Activated CD4-positive, alpha-beta T cell treated with anti-CD3 and anti-CD28 coated beads, Interleukin-2, amount 50 U/mL, for 16 hours (primary cell): Measurements from ENCODE around the gene MGAT4C.
"Not testable (repeated sequence)": the region's sequence is repeated elsewhere in the genome, so short reads cannot be mapped to it uniquely, and the experiment has no call there.

Experiments
- DNase-seq: peaks from one replicate; pipeline ENCODE4 v3.0.0-alpha.2; 2020

Gene MGAT4C

GRCh38 chr12:86256163-86256562 is at the start of gene MGAT4C:
Gene MGAT4C, minus strand, starts transcription at chr12:86256391.
- DNase-seq, result no peak

GRCh38 chr12:86296396-86296795 is 40.2 kb upstream of the MGAT4C start:
- DNase-seq, result not testable (repeated sequence)

GRCh38 chr12:86293682-86294240 is 37.6 kb upstream of the MGAT4C start:
- no peak for DNase-seq

- no peak for DNase-seq
These were observed 36.3 kb upstream of the MGAT4C start for GRCh38 chr12:86292480-86292879.

DNA sequence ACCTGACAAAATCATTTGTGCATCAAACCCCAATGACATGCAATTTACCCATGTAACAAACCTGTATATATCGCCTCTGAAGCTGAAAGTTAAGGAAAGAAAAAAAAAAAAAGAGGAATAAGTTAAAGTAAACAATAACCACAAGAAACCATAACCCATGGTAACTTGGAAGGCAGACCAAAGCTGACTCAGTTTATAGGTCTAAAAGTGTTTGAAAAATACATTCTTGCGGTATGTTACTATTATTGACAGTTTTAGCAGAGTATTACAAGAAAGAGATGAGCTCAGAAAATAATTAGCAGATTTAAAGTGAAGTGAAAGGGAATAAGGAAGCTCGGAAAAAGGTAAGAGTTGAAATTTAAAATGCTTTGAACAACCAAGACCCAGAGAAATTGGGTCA is 34.4 kb upstream of the MGAT4C start:
- no peak for DNase-seq

GRCh38 chr12:86286119-86286518 is 29.9 kb upstream of the MGAT4C start:
- no peak for DNase-seq

GRCh38 chr12:86283620-86284019 is 27.4 kb upstream of the MGAT4C start:
- DNase-seq, result no peak

DNA sequence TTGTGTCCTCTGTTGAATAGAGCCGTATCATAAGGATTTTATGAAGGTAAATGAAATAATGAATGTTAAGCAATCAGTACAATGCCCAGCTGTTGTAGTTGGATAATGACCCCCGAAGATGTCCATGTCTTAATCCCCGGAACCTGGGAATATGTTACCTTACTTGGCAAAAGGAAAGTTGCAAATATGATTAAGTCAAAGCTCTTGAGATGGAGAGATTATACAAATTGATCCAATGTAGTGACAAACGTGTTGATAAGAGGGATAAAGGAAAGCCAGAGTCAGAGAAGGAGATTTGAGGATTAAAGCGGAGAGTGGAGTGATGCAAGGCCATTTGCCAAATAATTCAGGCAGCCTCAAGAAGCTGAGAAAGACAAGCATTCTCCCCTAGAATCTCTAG is 19.2 kb upstream of the MGAT4C start:
- DNase-seq, result no peak

DNA sequence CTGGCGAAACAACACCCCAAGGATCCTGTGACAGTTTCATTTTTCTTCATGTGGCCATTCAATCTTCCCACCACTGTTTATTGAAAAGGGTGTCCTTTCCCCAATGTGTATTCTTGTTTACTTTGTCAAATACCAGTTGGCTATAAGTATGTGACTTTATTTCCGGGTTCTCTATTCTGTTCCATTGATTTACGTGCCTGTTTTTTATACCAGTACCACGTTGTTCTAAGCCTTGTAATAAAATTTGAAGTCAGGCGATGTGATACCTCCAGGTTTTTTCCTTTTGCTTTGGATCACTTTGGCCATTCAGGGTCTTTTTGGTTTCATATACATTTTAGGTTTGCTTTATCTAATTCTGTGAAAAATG is 9.1 kb upstream of the MGAT4C start:
- no peak for DNase-seq

DNA sequence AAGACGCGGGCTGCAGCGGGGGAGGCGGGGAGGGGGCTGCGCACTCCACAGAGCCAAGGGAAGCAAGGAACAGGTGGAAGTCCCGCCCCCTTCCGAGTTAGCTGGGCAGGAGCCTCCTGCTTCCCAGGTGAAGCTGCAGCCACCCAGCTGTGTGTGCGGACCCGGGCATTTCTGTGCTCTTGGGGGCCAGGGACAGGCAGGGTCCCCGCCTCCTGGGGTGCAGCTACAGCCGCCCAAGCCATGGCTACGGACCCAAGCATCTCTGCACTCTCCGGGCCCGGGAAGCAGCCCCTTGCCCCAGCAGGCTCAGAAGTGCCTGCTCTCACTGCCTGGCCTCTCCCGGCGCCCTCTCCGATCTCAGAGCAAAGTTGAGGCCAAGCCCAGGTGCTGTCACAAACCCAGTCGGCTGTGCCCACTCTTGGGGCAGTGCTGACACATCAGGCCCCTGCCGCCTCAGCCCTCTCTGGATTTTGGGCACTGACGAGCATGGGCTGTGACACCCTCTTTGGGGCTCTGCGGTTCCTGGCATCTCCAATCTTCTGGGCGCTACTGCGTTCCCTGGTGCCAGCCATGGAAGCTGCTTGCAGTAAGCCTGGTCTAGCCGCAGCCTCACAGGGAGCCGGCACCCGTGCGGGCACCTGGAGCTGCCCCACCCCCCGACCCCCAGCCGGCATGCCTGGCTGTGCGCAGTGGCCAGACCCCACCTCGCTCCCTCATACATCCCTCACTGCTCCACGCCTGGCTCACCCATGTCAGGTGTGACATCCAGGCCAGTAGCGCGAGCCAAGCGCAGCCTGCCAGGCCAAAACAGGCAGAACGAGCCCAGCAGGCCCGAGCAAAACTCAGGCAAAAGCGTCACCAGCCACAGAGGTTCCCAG is 8.5 kb upstream of the MGAT4C start:
- no peak for DNase-seq

- no peak for DNase-seq
These were observed 5.4 kb upstream of the MGAT4C start for GRCh38 chr12:86261578-86261977.

- no peak for DNase-seq
These were observed 5.0 kb upstream of the MGAT4C start for GRCh38 chr12:86261142-86261541.

DNA sequence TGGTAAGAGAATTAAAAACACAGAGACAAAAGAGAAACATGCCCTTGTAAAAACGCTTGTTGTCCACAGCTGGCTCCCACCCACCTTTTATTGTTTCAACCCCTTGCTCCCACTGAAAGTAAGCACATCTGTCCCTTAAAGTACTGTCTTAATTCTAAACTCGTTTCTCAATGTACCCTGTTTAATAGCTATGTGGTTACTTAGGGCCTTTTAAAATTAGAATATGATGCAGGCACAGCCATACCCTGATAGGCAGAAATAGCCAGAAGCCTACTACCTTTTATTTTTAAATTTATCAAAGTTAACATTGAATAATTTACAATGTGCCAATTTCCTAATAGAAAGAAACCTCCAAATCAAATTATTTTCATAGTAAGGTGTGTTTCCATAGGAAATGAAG is 4.0 kb upstream of the MGAT4C start:
- DNase-seq, result no peak

GRCh38 chr12:86257134-86257533 is 943 bp upstream of the MGAT4C start:
- no peak for DNase-seq

GRCh38 chr12:86254399-86255107 is 1.6 kb downstream of the MGAT4C start:
- no peak for DNase-seq

- DNase-seq, result no peak
These were observed 6.3 kb downstream of the MGAT4C start for GRCh38 chr12:86249851-86250250.

- no peak for DNase-seq
These were observed 6.9 kb downstream of the MGAT4C start for GRCh38 chr12:86249276-86249675.

DNA sequence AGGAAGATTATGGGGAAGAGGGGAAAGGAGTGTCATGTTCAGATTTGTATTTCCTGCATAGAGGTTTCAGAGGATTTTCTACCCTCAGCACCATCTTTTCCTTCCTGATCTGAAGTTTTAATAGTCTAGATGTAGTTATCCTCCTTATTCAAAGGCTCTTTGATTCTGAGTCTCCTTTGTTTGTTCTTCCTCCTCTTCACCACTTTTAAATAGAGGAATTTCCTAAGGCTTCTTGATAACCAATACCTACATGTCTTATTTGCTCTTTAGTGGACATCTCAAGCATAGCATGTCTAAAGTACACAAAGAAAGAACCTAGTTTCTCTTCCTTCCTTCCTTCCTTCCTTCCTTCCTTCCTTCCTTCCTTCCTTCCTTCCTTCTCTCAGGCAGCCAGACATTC is 8.3 kb downstream of the MGAT4C start:
- no peak for DNase-seq

DNA sequence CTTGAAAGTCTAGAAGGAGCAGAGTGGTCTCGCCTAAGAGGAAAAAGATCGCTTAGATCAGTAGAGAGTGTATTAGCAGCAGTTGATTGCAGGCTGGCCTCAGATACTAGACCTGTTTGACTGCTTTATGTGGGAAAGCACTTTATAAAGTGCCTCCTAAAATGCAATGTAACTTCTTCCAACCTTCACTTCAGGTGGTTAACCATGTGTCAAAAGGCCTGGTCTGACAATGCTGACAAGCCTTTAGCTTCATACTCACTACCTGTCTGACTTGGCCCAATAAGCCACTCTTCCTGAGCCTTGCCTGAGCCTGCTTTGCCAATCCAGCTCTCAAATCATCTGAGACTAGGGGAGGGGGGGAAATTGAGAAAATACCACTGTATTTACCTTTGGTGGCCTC is 14.6 kb downstream of the MGAT4C start:
- no peak for DNase-seq

- no peak for DNase-seq
These were observed 21.8 kb downstream of the MGAT4C start for GRCh38 chr12:86234316-86234855.

DNA sequence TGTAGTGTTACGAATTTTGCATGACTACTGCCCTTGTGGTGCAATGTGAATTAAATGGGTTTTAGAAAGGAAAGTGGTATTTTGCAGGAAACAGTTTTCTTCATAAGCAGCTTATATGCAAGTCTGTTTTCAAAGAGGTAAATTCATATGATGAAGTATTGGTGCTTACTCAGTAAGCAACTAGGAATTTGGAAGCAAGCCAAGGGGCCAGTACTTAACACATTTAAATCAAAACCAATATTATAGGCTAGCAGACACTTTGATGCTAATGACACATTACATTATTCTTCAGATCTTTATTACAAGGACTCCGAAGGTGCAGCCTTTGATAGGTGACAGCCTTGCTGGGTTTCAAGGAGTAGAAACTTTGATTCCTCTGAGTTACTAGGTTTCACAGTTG is 23.1 kb downstream of the MGAT4C start:
- DNase-seq, result no peak

- DNase-seq, result no peak
These were observed 25.6 kb downstream of the MGAT4C start for GRCh38 chr12:86230516-86231146.

GRCh38 chr12:86229772-86230171 is 26.4 kb downstream of the MGAT4C start:
- DNase-seq, result no peak
